HepG2 (cell line): ENCODE data around the gene MXRA8. TPM values are rescaled to one million over a fixed set of nuclear protein-coding genes. Genes with fewer than 3 reads are reported as not detected.
A peak's percentile ranks its signal among the peaks of the same experiment; 100 is the strongest.

Experiments used
- CREM ChIP-seq, 2 experiments: sonication (generic) in 1 of 2; formaldehyde crosslinking in 1 of 2; IDR thresholded peaks; 2 replicates each; pipeline versions ENCODE4 v1.4.0 to v1.6.1; 2016 to 2020; ENCODE audit warnings: antibody characterized with exemption in 1 of 2, mild to moderate bottlenecking in 1 of 2, missing genetic modification reagents in 1 of 2
- GATAD2A ChIP-seq: IDR thresholded peaks from 2 replicates; pipeline ENCODE4 v1.6.1; 2016
- KIAA2018 ChIP-seq: sonication (generic); formaldehyde crosslinking; IDR thresholded peaks from 2 replicates; pipeline ENCODE4 v1.5.0; 2020; ENCODE audit warnings: mild to moderate bottlenecking, missing genetic modification reagents, borderline replicate concordance
- NCOR1 ChIP-seq: fragments of 200-600 bp; sonication (generic); IDR thresholded peaks from 2 replicates; pipeline ENCODE4 v1.7.0; 2017; ENCODE audit warnings: antibody characterized with exemption, low read length, borderline replicate concordance
- NR2F6 ChIP-seq, 2 experiments: IDR thresholded peaks; 2 replicates each; pipeline ENCODE4 v1.6.1; 2016; ENCODE audit warnings: antibody characterized with exemption in 1 of 2, mild to moderate bottlenecking in 1 of 2
- RFX3 ChIP-seq: IDR thresholded peaks from 2 replicates; pipeline ENCODE4 v1.6.1; 2016; ENCODE audit warnings: missing biosample characterization, missing genetic modification reagents
- RNF219 ChIP-seq: sonication (generic); formaldehyde crosslinking; IDR thresholded peaks from 2 replicates; pipeline ENCODE4 v1.5.0; 2020; ENCODE audit warnings: mild to moderate bottlenecking, missing genetic modification reagents
- SIX4 ChIP-seq: sonication (generic); formaldehyde crosslinking; IDR thresholded peaks from 2 replicates; pipeline ENCODE4 v1.4.0; 2020; ENCODE audit warnings: missing genetic modification reagents
- SP2 ChIP-seq: sonication (generic); formaldehyde crosslinking; IDR thresholded peaks from 2 replicates; pipeline ENCODE4 v1.5.1; 2020; ENCODE audit warnings: mild to moderate bottlenecking, missing genetic modification reagents
- TCF12 ChIP-seq, 2 experiments: fragments of 450-650 bp in 1 of 2; sonication (generic) in 1 of 2; formaldehyde crosslinking in 1 of 2; IDR thresholded peaks; 2 replicates each; pipeline versions ENCODE4 v1.6.1 to v1.8.0; 2017 to 2022; ENCODE audit warnings: antibody characterized with exemption in 1 of 2, mild to moderate bottlenecking in 1 of 2, missing genetic modification reagents in 1 of 2, moderate library complexity in 1 of 2
- TEAD3 ChIP-seq: optimal IDR thresholded peaks from 2 replicates; pipeline ENCODE3; 2016; ENCODE audit warnings: borderline replicate concordance
- ZFX ChIP-seq: sonication (generic); formaldehyde crosslinking; IDR thresholded peaks from 2 replicates; pipeline ENCODE4 v1.4.0; 2020; ENCODE audit warnings: mild to moderate bottlenecking, low read depth, missing genetic modification reagents, moderate library complexity
- ZNF607 ChIP-seq: sonication (generic); formaldehyde crosslinking; IDR thresholded peaks from 2 replicates; pipeline ENCODE4 v1.5.1; 2020; ENCODE audit warnings: missing genetic modification reagents, mild to moderate bottlenecking, borderline replicate concordance
- ZNF672 ChIP-seq: sonication (generic); formaldehyde crosslinking; IDR thresholded peaks from 2 replicates; pipeline ENCODE4 v1.8.1; 2022; ENCODE audit warnings: missing genetic modification reagents
- ZNF75D ChIP-seq: sonication (generic); formaldehyde crosslinking; IDR thresholded peaks from 2 replicates; pipeline ENCODE4 v1.8.1; 2023; ENCODE audit warnings: missing genetic modification reagents, mild to moderate bottlenecking, borderline replicate concordance
- ZNF768 ChIP-seq: sonication (generic); formaldehyde crosslinking; IDR thresholded peaks from 2 replicates; pipeline ENCODE4 v1.4.0; 2020; ENCODE audit warnings: missing genetic modification reagents
- ZSCAN25 ChIP-seq: sonication (generic); formaldehyde crosslinking; IDR thresholded peaks from 2 replicates; pipeline ENCODE4 v1.8.0; 2022; ENCODE audit warnings: mild to moderate bottlenecking, missing genetic modification reagents
- polyA plus RNA-seq, 8 experiments: library from polyadenylated mRNA; depleted of rRNA in 3 of 8; stranded (reverse) in 7 of 8; unstranded in 1 of 8; fragments of >200 nt; fragmentation: Illumina TruSeq in 4 of 8; extraction: Trizol in 4 of 8; gene quantifications; 2 replicates each; pipeline versions ENCODE4 v1.2.1 to v1.2.3, GENCODE V29; 2011 to 2016; ENCODE audit warnings: low read depth in 4 of 8, missing spikeins in 1 of 8, mixed read lengths in 1 of 8; ENCODE audit not compliant: insufficient read depth in 1 of 8
- total RNA-seq, 5 experiments: library from RNA; depleted of rRNA; stranded (reverse); fragments of >200 nt; fragmentation: Illumina TruSeq; extraction: Trizol; gene quantifications; 2 replicates each; pipeline ENCODE4 v1.2.3, GENCODE V29; 2016; ENCODE audit warnings: low read depth in 1 of 5
- TF ChIP-seq, protein P1 (sequence below): sonication (generic); formaldehyde crosslinking; conservative IDR thresholded peaks from 2 replicates; pipeline ENCODE4 v1.8.0; 2022; ENCODE audit warnings: missing genetic modification reagents

MXRA8 gene
- total and polyA plus RNA-seq, 2 of the 13 experiments (the other 11 are each of a cell fraction or from before 2014, with no cell fraction given), result 19.8 to 44.8 TPM

GRCh38 chr1:1356796-1357401, 1.5 kb downstream of the MXRA8 start (continued):
- TF ChIP-seq RNF219 (CRISPR knock-in tag), result no peak
- TF ChIP-seq TEAD3 (CRISPR knock-in tag), result no peak
- TF ChIP-seq ZNF75D, result no peak
- TF ChIP-seq TCF12 (IDR thresholded peaks at IDR 0.05), result no peak
- no peak for TF ChIP-seq TCF12 (CRISPR knock-in tag; IDR thresholded peaks at IDR 0.05)
- TF ChIP-seq ZNF672, result no peak
- no peak for TF ChIP-seq GATAD2A (CRISPR knock-in tag)
- TF ChIP-seq NR2F6 (IDR thresholded peaks at IDR 0.05), result no peak
- peak; percentile 36; the same call in 1 of the 2 replicates for TF ChIP-seq NR2F6 (CRISPR knock-in tag; IDR thresholded peaks at IDR 0.05)
- TF ChIP-seq SP2 (CRISPR knock-in tag), result no peak
- no peak for TF ChIP-seq SIX4
- no peak for TF ChIP-seq ZSCAN25 (CRISPR knock-in tag)
- TF ChIP-seq NCOR1, result no peak
- 0 out of 2 replicates have a peak, but pooled peaks have one; percentile 10 for TF ChIP-seq ZNF768
- TF ChIP-seq CREM (IDR thresholded peaks at IDR 0.05), result no peak
- no peak for TF ChIP-seq CREM (CRISPR knock-in tag; IDR thresholded peaks at IDR 0.05)
- no peak for TF ChIP-seq ZNF607 (CRISPR knock-in tag)
- TF ChIP-seq KIAA2018 (CRISPR knock-in tag), result no peak
- no peak for TF ChIP-seq RFX3 (CRISPR knock-in tag)
- TF ChIP-seq, protein P1, sequence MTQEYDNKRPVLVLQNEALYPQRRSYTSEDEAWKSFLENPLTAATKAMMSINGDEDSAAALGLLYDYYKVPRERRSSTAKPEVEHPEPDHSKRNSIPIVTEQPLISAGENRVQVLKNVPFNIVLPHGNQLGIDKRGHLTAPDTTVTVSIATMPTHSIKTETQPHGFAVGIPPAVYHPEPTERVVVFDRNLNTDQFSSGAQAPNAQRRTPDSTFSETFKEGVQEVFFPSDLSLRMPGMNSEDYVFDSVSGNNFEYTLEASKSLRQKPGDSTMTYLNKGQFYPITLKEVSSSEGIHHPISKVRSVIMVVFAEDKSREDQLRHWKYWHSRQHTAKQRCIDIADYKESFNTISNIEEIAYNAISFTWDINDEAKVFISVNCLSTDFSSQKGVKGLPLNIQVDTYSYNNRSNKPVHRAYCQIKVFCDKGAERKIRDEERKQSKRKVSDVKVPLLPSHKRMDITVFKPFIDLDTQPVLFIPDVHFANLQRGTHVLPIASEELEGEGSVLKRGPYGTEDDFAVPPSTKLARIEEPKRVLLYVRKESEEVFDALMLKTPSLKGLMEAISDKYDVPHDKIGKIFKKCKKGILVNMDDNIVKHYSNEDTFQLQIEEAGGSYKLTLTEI (CRISPR knock-in tag), result no peak
- TF ChIP-seq ZFX, result peak; percentile 42; the same call in 1 of the 2 replicates
